Psoas muscle (tissue), 8 donors: Measurements from ENCODE around the gene EDN2. TPM values are rescaled to one million over a fixed set of nuclear protein-coding genes. Genes with fewer than 3 reads are reported as not detected.
A peak's percentile ranks its signal among the peaks of the same experiment; 100 is the strongest.

Experiments used
- ATAC-seq, 4 donors: fragments of 200-7000 bp; cut with Tn5 transposase; one replicate each; pipeline ENCODE4 v1.9.1; 2020; ENCODE audit warnings: moderate library complexity in 3 of 4, mild to moderate bottlenecking in 2 of 4
- DNase-seq, 2 donors: peaks; one replicate each; pipeline ENCODE4 v3.0.0-alpha.2; 2020
- H3K27ac ChIP-seq: fragments of 200-600 bp; one replicate; pipeline ENCODE4 v1.8.0; 2022
- H3K27me3 ChIP-seq, 3 donors: fragments of 200-600 bp in 1 of 3; one replicate each; pipeline versions ENCODE4 v1.6.1 to v1.8.0; 2013 to 2022; ENCODE audit warnings: low read length in 2 of 3, mild to moderate bottlenecking in 2 of 3, moderate library complexity in 1 of 3; ENCODE audit not compliant: insufficient read depth in 3 of 3
- H3K36me3 ChIP-seq, 2 donors: fragments of 200-600 bp in 1 of 2; one replicate each; pipeline versions ENCODE4 v1.6.1 to v1.8.0; 2013 to 2022; ENCODE audit warnings: low read depth in 1 of 2, mild to moderate bottlenecking in 1 of 2, moderate library complexity in 1 of 2; ENCODE audit not compliant: insufficient read depth in 1 of 2
- H3K4me1 ChIP-seq: fragments of 200-600 bp; one replicate; pipeline ENCODE4 v1.8.0; 2022
- H3K4me3 ChIP-seq: fragments of 200-600 bp; one replicate; pipeline ENCODE4 v1.8.0; 2022; ENCODE audit warnings: mild to moderate bottlenecking
- H3K9me3 ChIP-seq: fragments of 200-600 bp; one replicate; pipeline ENCODE4 v1.8.0; 2022
- WGBS, 3 donors: extraction: QIAGEN DNeasy Blood & Tissue Kit; methylation state at CpG; one replicate each; pipeline versions ENCODE4 v1.1.6 to v1.1.7; 2013; 5-methylcytosine and 5-hydroxymethylcytosine counted together
- intact Hi-C, 2 donors: fragments of 100-400 bp; cut with DNase I; formaldehyde crosslinking; loops; one replicate each; pipeline versions ENCODE4 v1.11.0 to v1.14.2; 2022
- polyA plus RNA-seq, 3 donors: library from polyadenylated mRNA; stranded (reverse); fragments of 200-250 nt; gene quantifications; one replicate each; pipeline ENCODE4 v1.2.3, GENCODE V29; 2013
- total RNA-seq, 4 donors: library from RNA; stranded (reverse); fragmentation: NEBNext Ultra II Directional in 2 of 4; extraction: Animal tissue kit (Norgen Biotek cat#: 25700) in 2 of 4; gene quantifications; one replicate each; pipeline versions ENCODE4 v1.2.1 to v1.2.4, GENCODE V29; 2021 to 2023
- TF ChIP-seq, protein P1 (sequence below): fragments of 200-600 bp; IDR thresholded peaks from one replicate; pipeline ENCODE4 v1.8.0; 2022; ENCODE audit warnings: antibody characterized with exemption
- donor health status: healthy with polysubstance abuse.
- donor health status: DM: no; HTN: no; CAD: no; lungs with moderate emphysema.
- donor health status: Bipolar disorder and iron deficiency.
- donor health status: healthy.
- donor health status: DM: yes; HTN: yes; CAD: no.
- donor health status: DM: no; HTN: no; CAD: no.
- donor health status: DM: no; HTN: no; CAD: no.
- donor health status: DM: yes; HTN: yes; CAD: no.

Gene EDN2
- total and polyA plus RNA-seq, 7 donors = 0.03 to 0.10 TPM; not detected in 5

DNA sequence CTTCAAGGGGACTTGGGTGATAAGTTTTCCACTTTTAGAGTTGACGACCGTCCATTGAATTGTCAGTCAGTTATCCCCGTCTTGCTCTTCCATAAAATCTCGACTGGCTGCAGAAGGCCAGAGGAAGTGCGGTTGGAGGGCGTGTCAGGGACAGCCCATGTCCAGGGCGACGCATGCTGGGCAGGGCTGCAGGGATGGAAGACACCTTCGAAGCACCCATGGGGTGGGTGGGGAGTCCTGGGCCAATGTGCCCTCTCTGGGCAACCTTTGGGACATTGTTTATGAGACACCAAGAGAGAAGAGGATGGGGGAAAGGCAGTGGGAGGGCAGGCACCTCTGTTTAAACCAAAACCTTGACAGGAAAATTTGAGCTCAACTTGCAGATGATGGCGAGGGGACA, 38.6 kb upstream of the EDN2 start:
- no peak overlapping the region for H3K4me3 ChIP-seq
- DNase-seq (peak in 1 of 2 donors; percentile 29), ATAC-seq (no peak)
- no peaks in the 10 kb centered on the region for H3K27me3 ChIP-seq
- H3K27ac ChIP-seq = no peak overlapping the region
- intact Hi-C loops = no loop called here
- no peaks in the 10 kb centered on the region for H3K9me3 ChIP-seq
- no peaks in the 10 kb centered on the region for H3K36me3 ChIP-seq
- TF ChIP-seq, protein P1, sequence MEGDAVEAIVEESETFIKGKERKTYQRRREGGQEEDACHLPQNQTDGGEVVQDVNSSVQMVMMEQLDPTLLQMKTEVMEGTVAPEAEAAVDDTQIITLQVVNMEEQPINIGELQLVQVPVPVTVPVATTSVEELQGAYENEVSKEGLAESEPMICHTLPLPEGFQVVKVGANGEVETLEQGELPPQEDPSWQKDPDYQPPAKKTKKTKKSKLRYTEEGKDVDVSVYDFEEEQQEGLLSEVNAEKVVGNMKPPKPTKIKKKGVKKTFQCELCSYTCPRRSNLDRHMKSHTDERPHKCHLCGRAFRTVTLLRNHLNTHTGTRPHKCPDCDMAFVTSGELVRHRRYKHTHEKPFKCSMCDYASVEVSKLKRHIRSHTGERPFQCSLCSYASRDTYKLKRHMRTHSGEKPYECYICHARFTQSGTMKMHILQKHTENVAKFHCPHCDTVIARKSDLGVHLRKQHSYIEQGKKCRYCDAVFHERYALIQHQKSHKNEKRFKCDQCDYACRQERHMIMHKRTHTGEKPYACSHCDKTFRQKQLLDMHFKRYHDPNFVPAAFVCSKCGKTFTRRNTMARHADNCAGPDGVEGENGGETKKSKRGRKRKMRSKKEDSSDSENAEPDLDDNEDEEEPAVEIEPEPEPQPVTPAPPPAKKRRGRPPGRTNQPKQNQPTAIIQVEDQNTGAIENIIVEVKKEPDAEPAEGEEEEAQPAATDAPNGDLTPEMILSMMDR = no peak
- H3K4me1 ChIP-seq = no peaks in the 10 kb centered on the region
- WGBS, 3 donors = 84 to 87% (median 85%) methylated on average over 10 of the region's 10 CpGs

DNA sequence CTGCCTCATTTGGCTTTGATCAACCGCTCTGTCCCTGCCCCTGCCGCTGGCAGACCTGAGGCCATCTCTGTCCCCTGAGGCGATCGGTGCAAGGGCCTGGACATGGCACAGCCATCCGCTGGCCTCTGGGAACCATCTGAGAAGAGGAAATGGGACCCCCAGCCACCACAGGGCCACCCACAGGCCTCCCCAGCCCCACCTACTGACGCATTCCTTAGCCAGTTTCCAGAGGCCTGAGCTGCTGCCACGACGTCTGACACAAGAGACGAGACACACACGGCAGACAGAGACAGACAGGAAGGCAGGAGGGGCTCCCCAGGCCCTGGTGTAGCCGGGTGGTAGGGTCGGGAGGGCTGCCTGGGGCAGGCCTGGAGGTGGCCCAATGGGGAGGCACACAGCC, 37.3 kb upstream of the EDN2 start:
- TF ChIP-seq, protein P1 = no peak
- H3K4me1 ChIP-seq = peaks cover 11% of the 10 kb centered on the region
- no peaks in the 10 kb centered on the region for H3K36me3 ChIP-seq
- no peak overlapping the region for H3K27ac ChIP-seq
- intact Hi-C loops = no loop called here
- H3K9me3 ChIP-seq = no peaks in the 10 kb centered on the region
- no peak overlapping the region for H3K4me3 ChIP-seq
- no peaks in the 10 kb centered on the region for H3K27me3 ChIP-seq
- peak in 1 of 2 donors; percentile 19 for DNase-seq
- ATAC-seq = no peak
- 86 to 89% (median 88%) methylated on average over 10 to 12 of the region's 12 CpGs for WGBS, 3 donors

DNA sequence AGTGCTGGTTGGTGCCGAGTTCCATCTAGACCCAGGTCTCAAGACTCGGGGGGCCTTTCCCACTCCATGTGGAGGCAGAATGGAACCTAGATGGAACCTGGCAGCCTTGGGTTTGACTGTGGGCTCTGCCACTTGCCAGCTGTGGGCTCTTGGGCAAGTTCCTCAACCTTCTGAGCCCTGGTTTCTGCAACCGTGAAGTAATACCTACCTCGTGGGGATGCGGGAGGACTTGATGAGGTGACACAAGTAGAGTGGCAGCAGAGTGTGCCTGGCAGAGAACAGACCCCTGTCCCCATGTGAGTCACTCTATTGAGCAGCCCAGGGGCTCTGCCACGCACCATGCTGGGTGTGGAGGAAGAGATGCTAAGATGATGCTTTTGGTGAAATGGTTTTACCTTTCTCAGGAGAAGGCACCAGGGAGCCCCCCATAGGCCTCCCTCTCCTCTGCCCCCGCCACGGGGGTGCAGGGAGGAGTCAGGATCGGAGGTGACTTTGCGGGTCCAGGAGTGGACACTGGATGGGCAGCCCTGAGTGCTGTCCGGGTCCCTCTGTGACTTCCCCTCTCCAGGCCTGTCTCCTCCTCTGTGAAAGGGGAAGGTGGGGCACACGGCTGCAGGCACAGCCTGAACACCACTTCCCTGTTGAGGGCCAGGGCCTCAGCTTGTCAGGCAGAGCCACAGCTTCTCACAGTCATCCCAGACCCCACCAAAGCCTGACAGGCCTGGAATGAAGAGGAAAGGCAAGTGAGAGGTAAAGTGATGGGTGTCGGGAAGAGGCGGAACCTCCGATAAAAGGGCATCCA, 36.7 kb upstream of the EDN2 start:
- DNase-seq (peak in 1 of 2 donors; percentile 30), ATAC-seq (no peak)
- no peak overlapping the region for H3K27ac ChIP-seq
- H3K36me3 ChIP-seq = no peaks in the 10 kb centered on the region
- H3K9me3 ChIP-seq = no peaks in the 10 kb centered on the region
- intact Hi-C loops = no loop called here
- no peak overlapping the region for H3K4me3 ChIP-seq
- 87 to 91% (median 89%) methylated on average over 15 of the region's 15 CpGs for WGBS, 3 donors
- H3K4me1 ChIP-seq = peaks cover 18% of the 10 kb centered on the region
- H3K27me3 ChIP-seq = no peaks in the 10 kb centered on the region
- TF ChIP-seq, protein P1 = no peak

DNA sequence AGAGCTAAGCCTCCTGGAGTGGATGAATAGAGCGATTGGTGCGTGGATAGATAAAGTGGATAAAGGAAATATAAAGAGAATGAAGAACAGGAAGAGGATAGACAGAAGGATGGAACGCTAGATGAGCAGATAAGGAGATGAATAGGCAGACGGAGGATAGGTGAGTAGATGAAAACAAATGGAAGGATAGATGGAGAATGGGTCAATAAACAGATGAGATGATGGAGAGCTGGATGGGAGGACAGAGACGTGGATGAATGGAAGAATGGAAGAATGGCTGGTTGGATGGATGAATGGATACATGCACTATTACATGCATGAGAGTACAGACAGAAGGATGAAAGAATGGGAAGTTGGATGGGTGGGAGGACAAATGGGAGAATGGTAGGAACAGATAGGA, 35.2 kb upstream of the EDN2 start:
- Histone ChIP-seq H3K9me3 (no peaks in the 10 kb centered on the region), H3K36me3 (no peaks in the 10 kb centered on the region), H3K4me3 (no peak overlapping the region), H3K4me1 (peaks cover 25% of the 10 kb centered on the region), H3K27ac (no peak overlapping the region), H3K27me3 (no peaks in the 10 kb centered on the region)
- DNase-seq (no peak), ATAC-seq (no peak)
- 77 to 95% (median 95%) methylated on average over 5 of the region's 5 CpGs for WGBS, 3 donors
- TF ChIP-seq, protein P1 = no peak
- intact Hi-C loops = loop anchor here in 1 of 2 donors (5.0 kb wide), 1 partner anchor 58 kb away; no protein-coding TSS in a partner anchor
